Ishikawa (cell line): ENCODE results near the gene MYLK.

Source experiments
- CEBPB ChIP-seq: IDR thresholded peaks from 2 replicates; pipeline ENCODE4 v1.6.1; 2012
- TAF1 ChIP-seq: IDR thresholded peaks from 2 replicates; pipeline ENCODE4 v1.6.1; 2012; ENCODE audit warnings: low read depth, mild to moderate bottlenecking
- TEAD4 ChIP-seq: IDR thresholded peaks from 2 replicates; pipeline ENCODE4 v1.6.1; 2012
- ZBTB7A ChIP-seq: IDR thresholded peaks from 2 replicates; pipeline ENCODE4 v1.6.1; 2012; ENCODE audit warnings: low read depth
- TF ChIP-seq, protein P1 (sequence below): IDR thresholded peaks from 2 replicates; pipeline ENCODE4 v1.6.1; 2012

DNA sequence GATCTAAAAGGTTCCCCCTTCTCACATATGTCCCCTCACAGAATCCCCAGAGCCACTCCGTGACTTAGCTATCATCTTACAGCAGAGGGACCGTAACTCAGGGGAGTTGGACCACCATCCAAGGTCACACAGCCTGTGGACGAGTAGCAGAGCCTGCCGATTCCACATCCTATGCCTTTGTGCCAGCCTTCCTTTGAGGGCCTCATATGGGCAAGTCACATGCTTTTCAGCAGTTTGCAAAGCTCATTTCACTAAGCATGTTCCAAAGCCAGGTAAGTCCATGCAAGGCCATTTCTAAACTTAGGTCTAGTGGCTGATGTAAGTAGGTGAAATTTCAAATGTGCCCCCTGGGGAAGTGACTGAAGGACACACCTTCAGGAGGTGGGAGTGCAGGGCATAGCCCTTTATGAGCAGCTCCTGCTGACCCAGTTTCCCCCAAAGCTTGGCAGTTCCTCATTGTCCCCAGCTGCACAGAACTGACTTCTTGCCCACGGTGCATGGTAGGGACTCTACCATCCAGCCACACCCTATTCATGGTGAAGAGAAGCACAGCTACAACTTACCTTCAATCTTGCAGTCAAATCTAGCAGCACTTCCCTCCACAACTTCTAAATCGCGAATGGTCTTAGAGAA lies 265.9 kb downstream of the MYLK start:
- no peak for TF ChIP-seq TAF1
- TF ChIP-seq CEBPB: no peak
- TF ChIP-seq, protein P1, sequence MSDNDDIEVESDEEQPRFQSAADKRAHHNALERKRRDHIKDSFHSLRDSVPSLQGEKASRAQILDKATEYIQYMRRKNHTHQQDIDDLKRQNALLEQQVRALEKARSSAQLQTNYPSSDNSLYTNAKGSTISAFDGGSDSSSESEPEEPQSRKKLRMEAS: no peak
- no peak for TF ChIP-seq TEAD4
- TF ChIP-seq ZBTB7A: no peak
